NCI-H69 (cell line): ENCODE results near the gene ARHGDIA.

Source experiments
- DNase-seq: peaks from one replicate; lab custom pipeline; 2025; lab: John Stamatoyannopoulos, UW

Gene ARHGDIA

GRCh38 chr17:81888105-81888987, 17.2 kb upstream of the ARHGDIA start:
- DNase-seq: no peak

DNA sequence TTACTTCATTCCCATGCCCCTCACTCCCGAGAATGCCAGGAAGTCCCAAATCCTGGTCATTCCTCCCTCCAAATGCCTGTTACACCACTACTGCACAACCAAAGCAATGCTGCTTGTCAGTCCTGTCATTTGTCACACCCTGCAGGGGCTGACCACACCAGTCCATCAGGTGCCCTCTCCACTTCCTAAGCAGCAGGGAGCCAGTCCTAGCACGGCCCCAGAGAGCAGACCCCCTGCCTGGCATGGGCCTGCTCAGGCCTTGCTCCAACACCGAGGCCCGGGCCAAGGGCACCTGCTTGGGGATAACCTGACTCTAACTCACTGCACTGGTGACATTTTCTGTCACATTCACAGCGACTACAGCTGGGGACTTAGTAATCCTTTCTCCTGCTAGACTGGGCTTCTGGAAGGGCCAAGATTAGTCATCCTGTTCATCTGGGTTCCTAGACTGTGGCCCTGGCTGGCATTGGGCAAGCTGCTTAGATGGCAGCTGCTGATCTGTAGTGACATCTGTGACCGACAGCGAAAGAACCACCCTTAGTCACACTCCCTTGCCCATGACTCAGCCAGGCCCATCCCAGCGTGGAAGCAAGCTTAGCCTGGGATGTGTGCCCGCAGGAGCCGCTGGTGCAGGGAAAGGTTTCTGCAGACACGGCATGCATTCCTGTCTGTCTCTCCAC, 14.9 kb upstream of the ARHGDIA start:
- DNase-seq: no peak

DNA sequence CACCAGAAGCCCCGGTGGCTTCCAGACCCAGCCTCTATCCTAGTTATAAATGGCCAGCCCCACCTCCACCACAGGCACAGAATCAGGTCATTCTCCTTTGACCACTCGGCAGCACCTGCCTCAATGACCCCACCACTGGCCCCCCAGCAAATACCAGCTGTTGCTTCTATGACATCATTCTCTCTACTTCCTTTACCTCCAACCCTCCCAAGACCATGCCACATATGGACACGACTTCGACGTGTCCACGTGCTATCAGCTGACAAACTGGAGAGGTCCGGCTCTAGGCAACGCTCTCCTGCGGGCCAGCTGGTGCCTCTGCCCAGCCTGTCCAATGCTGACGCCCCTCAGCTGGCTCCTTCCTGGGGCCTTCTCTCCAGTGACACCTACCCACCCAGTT, 14.3 kb upstream of the ARHGDIA start:
- no peak for DNase-seq

GRCh38 chr17:81884968-81885367, 13.8 kb upstream of the ARHGDIA start:
- DNase-seq: no peak

GRCh38 chr17:81884520-81884919, 13.4 kb upstream of the ARHGDIA start:
- no peak for DNase-seq

GRCh38 chr17:81879121-81879520, 8.0 kb upstream of the ARHGDIA start:
- DNase-seq: no peak

DNA sequence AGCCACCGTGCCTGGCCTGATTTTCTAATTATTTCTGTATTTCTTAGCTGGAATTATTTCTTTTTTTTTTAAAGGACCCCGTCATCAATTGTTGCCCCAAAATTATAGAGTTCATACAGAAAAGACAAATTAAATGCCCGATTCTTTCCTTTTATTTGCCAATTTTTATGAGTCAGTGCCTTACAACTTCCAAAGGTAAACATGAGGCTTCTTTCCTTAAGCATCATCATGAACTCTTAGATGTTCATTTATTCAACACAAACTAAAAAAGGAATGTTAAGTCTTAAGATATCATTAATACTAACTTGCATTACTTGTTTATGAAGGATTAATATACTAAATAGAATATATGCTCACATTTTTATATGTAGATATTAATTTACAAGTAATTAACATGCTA, 7.2 kb upstream of the ARHGDIA start:
- no peak for DNase-seq

DNA sequence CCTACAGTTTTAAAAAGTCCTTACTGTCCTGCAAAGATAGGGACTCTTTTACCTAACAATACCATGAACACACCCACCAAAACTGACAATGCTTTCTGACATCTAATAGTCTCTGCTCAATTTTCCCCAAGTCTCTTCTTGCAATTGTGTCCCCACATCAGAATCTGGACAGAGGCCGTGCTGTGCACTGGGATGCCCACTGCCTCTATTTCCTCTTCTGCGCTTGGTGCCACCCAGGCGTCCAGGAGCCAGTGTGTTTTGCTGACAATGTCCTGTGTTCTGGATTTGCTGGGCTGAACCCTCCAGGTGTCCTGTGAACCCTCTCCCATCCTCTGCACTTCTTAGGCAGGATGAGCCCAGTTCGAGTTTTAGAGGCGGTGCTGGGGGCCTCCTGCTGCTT, 6.4 kb upstream of the ARHGDIA start:
- DNase-seq: no peak

- peak; percentile 95 for DNase-seq
These were observed 472 bp upstream of the ARHGDIA start for GRCh38 chr17:81871387-81872230.

- peak; percentile 66 for DNase-seq
These were observed 781 bp downstream of the ARHGDIA start for GRCh38 chr17:81870131-81870980.

DNA sequence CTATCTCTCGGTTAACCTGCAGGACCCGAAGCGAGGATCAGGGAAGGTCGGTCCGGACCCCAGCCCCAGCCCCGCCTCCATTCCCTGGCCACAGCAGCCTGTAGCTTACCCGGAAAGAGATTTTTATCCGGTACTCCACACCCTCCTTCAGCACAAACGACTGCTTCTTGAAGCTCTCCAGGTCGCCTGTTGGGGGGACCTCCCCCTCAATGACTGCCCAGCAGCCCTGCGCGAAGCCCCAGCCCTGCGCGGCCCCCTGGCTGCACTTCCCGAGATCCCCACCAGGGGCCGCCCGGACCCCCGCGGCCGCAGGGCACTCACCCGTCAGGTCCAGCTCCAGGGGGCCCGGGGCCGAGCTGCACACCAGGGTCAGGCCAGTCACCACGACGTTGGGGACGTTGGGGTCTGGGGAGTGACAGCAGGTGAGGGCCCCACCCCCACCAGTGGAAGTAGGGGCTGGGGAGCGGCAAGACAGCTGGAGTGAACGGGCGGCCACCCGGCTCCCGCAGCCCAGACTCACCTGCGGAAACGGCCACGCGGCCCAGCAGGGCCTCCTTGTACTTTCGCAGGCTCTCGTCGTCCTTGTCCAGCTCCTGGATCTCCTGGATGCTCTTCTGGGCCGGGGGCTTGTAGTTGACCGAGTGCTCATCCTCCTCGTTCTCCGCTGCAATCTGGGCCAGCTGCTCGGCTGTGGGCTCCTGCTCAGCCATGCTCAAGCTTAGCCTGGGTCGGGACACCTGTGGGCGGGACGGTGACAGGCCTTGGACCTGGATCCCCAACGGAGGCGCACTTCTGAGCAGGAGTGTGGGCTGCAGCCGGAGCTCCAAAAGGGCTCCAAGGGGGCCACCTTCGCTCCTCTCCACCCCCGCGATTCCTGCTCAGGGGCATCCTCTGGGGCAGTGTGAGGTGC, 1.7 kb downstream of the ARHGDIA start:
- no peak for DNase-seq

DNA sequence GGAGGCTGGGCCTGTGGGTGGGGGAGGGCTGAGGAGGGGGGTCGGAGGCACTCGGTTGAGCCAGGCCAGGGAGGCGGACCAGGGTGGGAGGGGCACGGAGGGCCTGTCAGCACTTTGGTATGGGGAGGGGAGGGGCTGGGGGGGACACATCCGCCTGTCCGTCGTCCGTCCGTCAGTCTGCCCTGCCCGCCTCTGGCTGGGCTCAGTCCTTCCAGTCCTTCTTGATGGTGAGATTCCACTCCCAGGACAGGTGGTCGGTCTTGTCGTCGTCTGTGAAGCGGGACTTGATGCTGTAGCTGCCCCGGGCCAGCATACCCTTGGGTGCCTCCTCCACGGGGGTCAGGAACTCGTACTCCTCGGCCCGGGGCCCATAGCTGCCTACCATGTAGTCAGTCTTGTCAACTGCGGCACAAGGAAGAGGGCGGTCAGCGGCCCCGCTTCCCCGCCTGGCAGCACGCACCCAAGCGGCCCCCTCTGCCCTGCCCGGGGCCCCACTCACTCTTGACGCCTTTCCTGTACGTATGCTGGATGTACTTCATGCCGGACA, 2.4 kb downstream of the ARHGDIA start:
- peak; percentile 38 for DNase-seq

DNA sequence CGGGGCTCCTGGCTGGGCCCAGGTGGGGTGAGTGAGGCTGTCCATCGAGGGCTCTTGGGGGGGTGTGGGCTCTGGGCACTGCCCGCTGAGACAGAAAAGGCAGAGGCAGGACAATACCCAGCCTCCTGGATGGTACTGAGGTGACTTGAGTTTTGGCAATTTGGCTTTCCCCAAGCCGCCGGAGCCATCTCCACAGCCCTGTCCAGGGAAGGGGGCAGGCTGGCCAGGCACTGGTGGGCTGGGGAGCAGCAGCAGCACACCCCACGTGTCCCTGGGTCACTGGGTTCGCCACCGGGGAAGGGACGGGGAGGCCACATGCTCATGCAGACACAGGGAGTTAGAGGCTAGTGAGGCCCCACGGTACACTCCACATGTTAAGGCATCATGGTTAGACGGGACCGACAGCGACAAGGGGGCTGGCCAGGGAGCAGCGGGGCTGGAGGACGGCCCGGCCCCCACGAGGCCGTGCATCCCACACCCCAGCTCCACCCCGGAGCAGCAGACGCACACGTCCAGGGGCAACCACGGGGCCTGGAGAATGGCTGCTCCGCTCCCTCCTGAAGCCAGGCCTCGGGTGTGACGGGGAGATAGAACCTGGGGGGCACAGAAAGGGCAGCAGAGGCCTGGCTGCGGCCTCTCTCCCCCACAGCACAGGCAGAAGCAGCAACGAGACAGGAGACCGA, 3.0 kb downstream of the ARHGDIA start:
- DNase-seq: no peak

GRCh38 chr17:81867170-81867990, 3.8 kb downstream of the ARHGDIA start:
- peak; percentile 69 for DNase-seq

GRCh38 chr17:81866440-81867169, 4.5 kb downstream of the ARHGDIA start:
- DNase-seq: no peak

GRCh38 chr17:81865733-81866439, 5.3 kb downstream of the ARHGDIA start:
- peak; percentile 36 for DNase-seq

GRCh38 chr17:81865358-81865732, 5.8 kb downstream of the ARHGDIA start:
- no peak for DNase-seq
